ENCODE results near the gene RAI1. TPM values are rescaled to one million over a fixed set of nuclear protein-coding genes. Genes with fewer than 3 reads are reported as not detected.

Gene RAI1
- total RNA-seq, 2 experiments from 2014 or later, result 17.1 to 49.4 TPM

DNA sequence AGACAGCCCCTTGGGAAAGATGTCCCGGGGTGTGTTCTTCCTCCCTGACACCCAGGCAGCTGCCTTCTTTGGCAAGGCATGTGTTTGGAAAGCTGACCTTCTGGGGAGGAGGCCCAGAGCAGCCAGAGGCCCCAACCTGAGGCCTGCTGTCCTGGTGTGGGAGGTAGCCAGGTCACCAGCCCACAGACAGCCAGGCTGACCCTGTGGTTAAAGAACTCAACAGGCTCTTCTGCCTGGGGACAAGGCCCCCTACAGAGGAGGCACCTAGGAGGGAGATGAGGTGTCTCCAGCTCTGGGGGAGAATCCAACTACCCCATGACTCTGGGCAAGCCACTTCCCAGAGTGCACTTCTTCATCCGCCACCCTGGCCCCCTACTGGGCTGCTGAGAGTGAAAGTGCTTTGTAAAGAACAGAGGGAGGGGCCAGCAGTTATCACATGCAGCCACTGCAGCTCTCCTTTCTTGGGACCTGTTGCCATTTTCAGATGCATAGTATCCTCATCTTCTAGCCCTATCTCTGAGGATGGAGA is 168.7 kb downstream of the RAI1 start:
- H3K9me2 ChIP-seq (ENCODE audit: insufficient read depth, low read length), result no peaks in the 10 kb centered on the region
- H3K4me1 ChIP-seq (ENCODE audit: insufficient read depth, low read length, poor library complexity, severe bottlenecking), result peaks cover 23% of the 10 kb centered on the region
- H3K9me3 ChIP-seq (ENCODE audit: low read length), result no peaks in the 10 kb centered on the region
- intact Hi-C loops (cut with micrococcal nuclease; ENCODE audit: unreplicated experiment), result no loop called here
- no TSS peak for BruUV-seq (replicated peaks)
- H3K27ac ChIP-seq (ENCODE audit: low read depth, low read length, poor library complexity, severe bottlenecking), result peak overlapping the region; percentile 39
- ChIA-PET POLR2A (interaction anchor here (0.7 to 2.1 kb wide), 7 partner anchors 9 to 1788 kb away, joined by 3 to 12 read pairs (median 5); partner anchors contain the start of gene SREBF1), CTCF (ENCODE audit: unreplicated experiment) (no interaction called here)
- peak overlapping the region; percentile 45 for H3K4me2 ChIP-seq (ENCODE audit: low read length)
- peak; percentile 85 for DNase-seq (ENCODE audit: low spot score)
- no peak overlapping the region for H3K4me3 ChIP-seq (ENCODE audit: low read depth, low read length, poor library complexity, severe bottlenecking)
- no peaks in the 10 kb centered on the region for H4K20me1 ChIP-seq (ENCODE audit: insufficient read depth, low read length)
- H2AFZ ChIP-seq (ENCODE audit: low read length), result peak overlapping the region; percentile 85
- TF ChIP-seq, protein P1, sequence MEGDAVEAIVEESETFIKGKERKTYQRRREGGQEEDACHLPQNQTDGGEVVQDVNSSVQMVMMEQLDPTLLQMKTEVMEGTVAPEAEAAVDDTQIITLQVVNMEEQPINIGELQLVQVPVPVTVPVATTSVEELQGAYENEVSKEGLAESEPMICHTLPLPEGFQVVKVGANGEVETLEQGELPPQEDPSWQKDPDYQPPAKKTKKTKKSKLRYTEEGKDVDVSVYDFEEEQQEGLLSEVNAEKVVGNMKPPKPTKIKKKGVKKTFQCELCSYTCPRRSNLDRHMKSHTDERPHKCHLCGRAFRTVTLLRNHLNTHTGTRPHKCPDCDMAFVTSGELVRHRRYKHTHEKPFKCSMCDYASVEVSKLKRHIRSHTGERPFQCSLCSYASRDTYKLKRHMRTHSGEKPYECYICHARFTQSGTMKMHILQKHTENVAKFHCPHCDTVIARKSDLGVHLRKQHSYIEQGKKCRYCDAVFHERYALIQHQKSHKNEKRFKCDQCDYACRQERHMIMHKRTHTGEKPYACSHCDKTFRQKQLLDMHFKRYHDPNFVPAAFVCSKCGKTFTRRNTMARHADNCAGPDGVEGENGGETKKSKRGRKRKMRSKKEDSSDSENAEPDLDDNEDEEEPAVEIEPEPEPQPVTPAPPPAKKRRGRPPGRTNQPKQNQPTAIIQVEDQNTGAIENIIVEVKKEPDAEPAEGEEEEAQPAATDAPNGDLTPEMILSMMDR (conservative IDR thresholded peaks at IDR 0.05; ENCODE audit: low read length), result peak; percentile 68
- TF ChIP-seq EZH2phosphoT487 (IDR thresholded peaks at IDR 0.05; ENCODE audit: borderline replicate concordance, low read depth, low read length), result no peak
- H3K79me2 ChIP-seq (ENCODE audit: insufficient read depth, low read depth, low read length), result no peaks in the 10 kb centered on the region
- H3K36me3 ChIP-seq (ENCODE audit: insufficient read depth, low read length), result no peaks in the 10 kb centered on the region

DNA sequence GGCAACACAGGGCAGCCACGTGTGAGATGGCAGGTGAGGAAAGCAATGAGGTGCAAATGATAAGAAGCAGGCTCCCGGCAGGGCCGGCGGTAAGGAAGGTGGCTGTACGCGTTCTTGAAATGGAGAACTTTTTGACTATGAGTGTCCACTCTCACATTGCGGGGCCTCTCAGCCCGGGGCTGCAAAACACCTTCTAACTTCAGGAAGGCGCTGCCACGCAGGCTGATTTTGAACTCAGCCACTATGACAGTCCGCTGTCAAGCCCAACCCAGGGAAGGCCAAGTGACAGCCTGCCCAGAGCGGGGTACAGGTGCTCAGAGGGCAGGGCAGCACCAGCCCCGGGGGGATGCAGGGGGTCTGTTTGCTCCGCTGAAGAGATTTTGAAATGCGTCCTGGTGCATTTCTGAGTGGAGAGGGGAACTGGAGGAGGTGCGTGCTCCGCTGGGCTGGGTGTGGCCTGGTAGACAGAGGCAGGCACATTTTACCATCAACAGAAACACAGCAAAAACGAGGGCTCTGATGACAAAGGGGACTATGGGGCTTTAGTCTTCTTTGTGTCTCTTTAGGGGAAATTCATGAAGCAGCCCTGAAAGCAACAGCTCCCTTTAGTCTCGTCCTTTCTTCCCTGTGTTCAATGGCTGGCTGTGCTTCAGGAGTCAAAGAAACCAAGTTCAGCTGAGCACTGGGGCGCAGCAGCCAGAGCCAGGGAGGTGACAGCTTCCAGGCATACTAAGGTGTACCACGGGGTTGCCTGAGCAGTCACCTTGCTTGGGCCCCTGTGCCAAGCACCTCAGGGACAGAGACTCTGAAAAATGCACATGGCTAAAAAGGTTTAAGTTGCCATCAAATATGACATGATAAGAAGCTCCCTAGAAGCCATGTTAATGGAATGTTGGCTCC is 170.1 kb downstream of the RAI1 start:
- CTCF ChIA-PET (ENCODE audit: unreplicated experiment), result no interaction called here
- Histone ChIP-seq H3K4me2 (ENCODE audit: low read length) (no peak overlapping the region), H3K9me3 (ENCODE audit: low read length) (no peaks in the 10 kb centered on the region), H3K27ac (ENCODE audit: low read depth, low read length, poor library complexity, severe bottlenecking) (no peak overlapping the region), H3K79me2 (ENCODE audit: insufficient read depth, low read depth, low read length) (no peaks in the 10 kb centered on the region), H3K4me1 (ENCODE audit: insufficient read depth, low read length, poor library complexity, severe bottlenecking) (peaks cover 23% of the 10 kb centered on the region), H3K4me3 (ENCODE audit: low read depth, low read length, poor library complexity, severe bottlenecking) (no peak overlapping the region), H3K9me2 (ENCODE audit: insufficient read depth, low read length) (no peaks in the 10 kb centered on the region), H4K20me1 (ENCODE audit: insufficient read depth, low read length) (no peaks in the 10 kb centered on the region), H2AFZ (ENCODE audit: low read length) (no peak overlapping the region), H3K36me3 (ENCODE audit: insufficient read depth, low read length) (no peaks in the 10 kb centered on the region)
- no TSS peak for BruUV-seq (replicated peaks)
- intact Hi-C loops (cut with micrococcal nuclease; ENCODE audit: unreplicated experiment), result no loop called here
- no peak for DNase-seq (ENCODE audit: low spot score)
- no peak for TF ChIP-seq EZH2phosphoT487 (IDR thresholded peaks at IDR 0.05; ENCODE audit: borderline replicate concordance, low read depth, low read length)
- TF ChIP-seq, protein P1 (conservative IDR thresholded peaks at IDR 0.05; ENCODE audit: low read length), result no peak
- POLR2A ChIA-PET, result interaction anchor here (0.6 to 1.0 kb wide), 2 partner anchors 12 to 77 kb away, joined by 3 read pairs; no protein-coding TSS in a partner anchor

DNA sequence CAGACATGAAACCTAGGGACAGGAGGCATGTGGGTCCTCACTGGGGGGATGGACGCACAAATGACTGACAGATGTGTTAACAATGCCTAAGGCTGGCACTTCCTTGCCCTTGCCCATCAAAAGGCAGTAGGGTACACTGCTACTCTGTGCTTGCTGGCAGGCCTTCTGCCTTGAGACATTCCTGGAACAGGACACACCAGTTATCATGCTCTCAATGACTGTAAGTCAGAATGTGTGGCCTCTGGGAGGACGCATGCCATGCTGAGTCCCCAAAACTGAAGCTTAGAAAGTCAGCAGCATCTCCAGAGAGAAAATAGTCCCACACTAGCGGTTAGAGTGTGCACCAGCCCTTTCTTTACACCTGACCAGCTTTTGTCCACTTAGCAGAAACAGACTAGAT is 171.7 kb downstream of the RAI1 start:
- no TSS peak for BruUV-seq (replicated peaks)
- H3K4me1 ChIP-seq (ENCODE audit: insufficient read depth, low read length, poor library complexity, severe bottlenecking), result peaks cover 23% of the 10 kb centered on the region
- ChIA-PET POLR2A (no interaction called here), CTCF (ENCODE audit: unreplicated experiment) (no interaction called here)
- no peaks in the 10 kb centered on the region for H3K79me2 ChIP-seq (ENCODE audit: insufficient read depth, low read depth, low read length)
- intact Hi-C loops (cut with micrococcal nuclease; ENCODE audit: unreplicated experiment), result no loop called here
- no peaks in the 10 kb centered on the region for H3K9me2 ChIP-seq (ENCODE audit: insufficient read depth, low read length)
- no peaks in the 10 kb centered on the region for H3K36me3 ChIP-seq (ENCODE audit: insufficient read depth, low read length)
- DNase-seq (ENCODE audit: low spot score), result no peak
- H4K20me1 ChIP-seq (ENCODE audit: insufficient read depth, low read length), result no peaks in the 10 kb centered on the region
- TF ChIP-seq, protein P1 (conservative IDR thresholded peaks at IDR 0.05; ENCODE audit: low read length), result no peak
- no peak for TF ChIP-seq EZH2phosphoT487 (IDR thresholded peaks at IDR 0.05; ENCODE audit: borderline replicate concordance, low read depth, low read length)
- H3K9me3 ChIP-seq (ENCODE audit: low read length), result no peaks in the 10 kb centered on the region
- no peak overlapping the region for H3K4me2 ChIP-seq (ENCODE audit: low read length)
- H2AFZ ChIP-seq (ENCODE audit: low read length), result no peak overlapping the region
- no peak overlapping the region for H3K27ac ChIP-seq (ENCODE audit: low read depth, low read length, poor library complexity, severe bottlenecking)
- no peak overlapping the region for H3K4me3 ChIP-seq (ENCODE audit: low read depth, low read length, poor library complexity, severe bottlenecking)

All from OCI-LY7 (cell line).